Adrenal gland (tissue), 19 donors: Measurements from ENCODE around the gene CUL9. TPM values are rescaled to one million over a fixed set of nuclear protein-coding genes. Genes with fewer than 3 reads are reported as not detected.
A peak's percentile ranks its signal among the peaks of the same experiment; 100 is the strongest.
"Not testable (repeated sequence)": the region's sequence is repeated elsewhere in the genome, so short reads cannot be mapped to it uniquely, and the experiment has no call there.

Experiments used
- DNase-seq, 7 donors: peaks; one replicate each; pipeline ENCODE4 v3.0.0-alpha.2; 2019 to 2020
- H3K27ac ChIP-seq, 5 donors: fragments of 200-600 bp; sonication (generic) in 4 of 5; 1 replicate in 3 of 5; 2 replicates in 2 of 5; pipeline versions ENCODE4 v1.5.1 to v1.8.0; 2016 to 2020; ENCODE audit warnings: mild to moderate bottlenecking in 1 of 5
- H3K27me3 ChIP-seq: fragments of 200-600 bp; 2 replicates; pipeline ENCODE4 v1.8.0; 2021
- H3K36me3 ChIP-seq, 2 donors: fragments of 200-600 bp; replicated peaks in 1 of 2; 1 replicate in 1 of 2; 2 replicates in 1 of 2; pipeline versions ENCODE4 v1.5.1 to v1.8.0; 2018 to 2022
- H3K4me1 ChIP-seq, 2 donors: fragments of 200-600 bp; replicated peaks in 1 of 2; 1 replicate in 1 of 2; 2 replicates in 1 of 2; pipeline versions ENCODE4 v1.5.1 to v1.8.0; 2018 to 2021
- H3K4me3 ChIP-seq, 4 donors: fragments of 200-600 bp; sonication (generic) in 3 of 4; one replicate each; pipeline ENCODE4 v1.5.1; 2016 to 2018
- H3K9me3 ChIP-seq, 3 donors: fragments of 200-600 bp; sonication (generic) in 1 of 3; replicated peaks in 1 of 3; 1 replicate in 2 of 3; 2 replicates in 1 of 3; pipeline versions ENCODE4 v1.5.1 to v1.8.0; 2016 to 2021
- CTCF ChIP-seq, 6 experiments: fragments of 450-650 bp in 4 of 6; fragments of 200-600 bp in 2 of 6; sonication (generic) in 1 of 6; IDR thresholded peaks; 1 replicate in 5 of 6; 2 replicates in 1 of 6; pipeline versions ENCODE4 v1.5.1 to v1.8.0; 2016 to 2021; ENCODE audit warnings: antibody characterized with exemption in 6 of 6, mild to moderate bottlenecking in 2 of 6, moderate library complexity in 1 of 6
- POLR2A ChIP-seq, 2 donors: fragments of 450-650 bp; IDR thresholded peaks; one replicate each; pipeline ENCODE4 v1.6.1; 2017; ENCODE audit warnings: antibody characterized with exemption in 2 of 2, mild to moderate bottlenecking in 2 of 2, moderate library complexity in 1 of 2
- WGBS, 4 donors: extraction: QIAGEN DNeasy Blood & Tissue Kit in 2 of 4; methylation state at CpG; one replicate each; pipeline versions ENCODE4 v1.1.5 to v1.1.7; 2013 to 2017; 5-methylcytosine and 5-hydroxymethylcytosine counted together
- intact Hi-C, 2 donors: fragments of 100-400 bp; cut with DNase I; formaldehyde crosslinking; loops; one replicate each; pipeline versions ENCODE4 v1.14.1 to v1.15.0; 2022 to 2023
- long read RNA-seq, 10 donors: library from polyadenylated mRNA in 3 of 10; unstranded in 2 of 10; stranded (forward) in 1 of 10; transcript quantifications; one replicate each; pipeline ENCODE4 v2.0.0 and lab custom pipeline, GENCODE V29; 2021 to 2026
- polyA plus RNA-seq, 3 donors: library from polyadenylated mRNA; stranded (reverse); fragments of 200-250 nt in 2 of 3; fragments of 350-450 nt in 1 of 3; fragmentation: Illumina TruSeq in 1 of 3; extraction: RNeasy Lipid Tissue Mini Kit (QIAGEN cat#74804) in 1 of 3; gene quantifications; one replicate each; pipeline ENCODE4 v1.2.3, GENCODE V29; 2013 to 2014
- total RNA-seq, 9 donors: library from RNA; depleted of rRNA in 4 of 9; stranded (reverse); fragments of >200 nt in 4 of 9; fragments of 120-200 nt in 1 of 9; fragmentation: NEBNext Ultra II Directional in 1 of 9; extraction: Animal tissue kit (Norgen Biotek cat#: 25700) in 1 of 9; gene quantifications; one replicate each; pipeline versions ENCODE4 v1.1.0 to v1.2.4, GENCODE V29; 2013 to 2023
- donor health status: healthy with polysubstance abuse.
- donor health status: Bipolar disorder and iron deficiency.
- donor health status: DM: yes; HTN: yes; CAD: no.
- donor health status: DM: no; HTN: no; CAD: no.
- donor health status: DM: no; HTN: no; CAD: no.
- donor health status: DM: yes; HTN: yes; CAD: no.

Gene CUL9
- total RNA-seq (10 to 100 TPM; 23.3 to 49.3 (median 30.0) TPM), polyA plus RNA-seq (100 to 1,000 TPM in 1 of 3 donors, 10 to 100 TPM in 2; 13.3 to 195 (median 97.5) TPM)
- long read RNA-seq, donor 1, result 0 reads
- long read RNA-seq, donor 2, partial matches to known transcripts, result 0 of 1 reads
- long read RNA-seq, donor 2, other reads (novel, unspliced or antisense), result 0 of 1 reads
- long read RNA-seq, donor 3, result 0 reads
- long read RNA-seq, donor 4, partial matches to known transcripts, result 6 of 7 reads
- long read RNA-seq, donor 4, other reads (novel, unspliced or antisense), result 0 of 7 reads
- long read RNA-seq, donor 5, partial matches to known transcripts, result 15 of 18 reads
- long read RNA-seq, donor 5, other reads (novel, unspliced or antisense), result 3 of 18 reads
- long read RNA-seq, donor 6, full-length matches to known transcripts, result 2 of 6 reads
- long read RNA-seq, donor 6, partial matches to known transcripts, result 3 of 6 reads
- long read RNA-seq, donor 6, other reads (novel, unspliced or antisense), result 1 of 6 reads
- long read RNA-seq, donor 7, partial matches to known transcripts, result 0 of 1 reads
- long read RNA-seq, donor 7, other reads (novel, unspliced or antisense), result 0 of 1 reads
- long read RNA-seq, donor 8, result 0 reads
- long read RNA-seq, donor 9, result 0 reads
- long read RNA-seq, donor 10, partial matches to known transcripts, result 0 of 1 reads
- long read RNA-seq, donor 10, other reads (novel, unspliced or antisense), result 0 of 1 reads

- H3K27ac ChIP-seq, result peak within 1 kb of the TSS in 3 of 5 donors; percentile 67 to 78 (median 67)
- H3K4me3 ChIP-seq, result peak within 1 kb of the TSS in 3 of 4 donors; percentile 60 to 78 (median 78)
- DNase-seq, result peak; percentile 82 to 90 (median 88)
- H3K36me3 ChIP-seq, result peaks cover 0 to 55% of the 10 kb centered on the region in 2 donors
- no peaks in the 10 kb centered on the region for H3K27me3 ChIP-seq
- H3K4me1 ChIP-seq, result peaks cover 5 to 23% of the 10 kb centered on the region in 2 donors
- intact Hi-C loops, result no loop called here
- H3K9me3 ChIP-seq, result no peaks in the 10 kb centered on the region
- TF ChIP-seq POLR2A (IDR thresholded peaks at IDR 0.05) (peak in 1 of 2 donors; percentile 49), CTCF (IDR thresholded peaks at IDR 0.05) (no peak)
- WGBS, 4 donors, result 0 to 1% (median 1%) methylated on average over 21 to 51 of the region's 51 CpGs
Observed at GRCh38 chr6:43181942-43182860, at the start of gene CUL9. Gene CUL9, plus strand, starts transcription at chr6:43182196. Its CDS starts 2,115 bp downstream, at chr6:43184311.

GRCh38 chr6:43138267-43138666 lies 43.7 kb upstream of the CUL9 start:
- no peaks in the 10 kb centered on the region for H3K27me3 ChIP-seq
- H3K4me3 ChIP-seq, result no peak overlapping the region
- H3K9me3 ChIP-seq, result no peaks in the 10 kb centered on the region
- 92 to 98% (median 94%) methylated on average over 3 of the region's 3 CpGs for WGBS, 4 donors
- H3K4me1 ChIP-seq, result peaks cover 0 to 5% of the 10 kb centered on the region in 2 donors
- TF ChIP-seq POLR2A (IDR thresholded peaks at IDR 0.05) (no peak), CTCF (IDR thresholded peaks at IDR 0.05) (no peak)
- H3K27ac ChIP-seq, result no peak overlapping the region
- DNase-seq, result no peak
- no peaks in the 10 kb centered on the region for H3K36me3 ChIP-seq
- intact Hi-C loops, result no loop called here

- intact Hi-C loops, result loop anchor here (5.0 kb wide), 2 partner anchors 78 to 233 kb away; no protein-coding TSS in a partner anchor
- WGBS, 4 donors, result 84 to 89% (median 87%) methylated on average over 11 of the region's 11 CpGs
Observed at GRCh38 chr6:43139973-43140372, 42.0 kb upstream of the CUL9 start.

GRCh38 chr6:43141644-43142043 lies 40.4 kb upstream of the CUL9 start:
- DNase-seq, result no peak
- Histone ChIP-seq H3K27ac (no peak overlapping the region), H3K4me1 (peaks cover 0 to 6% of the 10 kb centered on the region in 2 donors), H3K9me3 (no peaks in the 10 kb centered on the region), H3K4me3 (no peak overlapping the region), H3K27me3 (no peaks in the 10 kb centered on the region), H3K36me3 (no peaks in the 10 kb centered on the region)
- TF ChIP-seq POLR2A (IDR thresholded peaks at IDR 0.05), result no peak
- TF ChIP-seq CTCF (IDR thresholded peaks at IDR 0.05), result no peak
- intact Hi-C loops, result loop anchor here (5.0 kb wide), 2 partner anchors 79 to 234 kb away; no protein-coding TSS in a partner anchor
- 77 to 90% (median 88%) methylated on average over 14 to 16 of the region's 16 CpGs for WGBS, 4 donors

More at GRCh38 chr6:43139973-43140372, 42.0 kb upstream of the CUL9 start:
- H3K9me3 ChIP-seq, H3K4me1 ChIP-seq, H3K4me3 ChIP-seq, H3K27me3 ChIP-seq, H3K36me3 ChIP-seq, H3K27ac ChIP-seq, DNase-seq: not testable (repeated sequence)
